Fibroblast of skin of abdomen (primary cell): ENCODE data around the gene CACNA2D2.
"Not testable (repeated sequence)": the region's sequence is repeated elsewhere in the genome, so short reads cannot be mapped to it uniquely, and the experiment has no call there.

ENCODE experiments used
- DNase-seq: peaks from one replicate; pipeline ENCODE4 v3.0.0-alpha.2; 2013

CACNA2D2 gene

DNA sequence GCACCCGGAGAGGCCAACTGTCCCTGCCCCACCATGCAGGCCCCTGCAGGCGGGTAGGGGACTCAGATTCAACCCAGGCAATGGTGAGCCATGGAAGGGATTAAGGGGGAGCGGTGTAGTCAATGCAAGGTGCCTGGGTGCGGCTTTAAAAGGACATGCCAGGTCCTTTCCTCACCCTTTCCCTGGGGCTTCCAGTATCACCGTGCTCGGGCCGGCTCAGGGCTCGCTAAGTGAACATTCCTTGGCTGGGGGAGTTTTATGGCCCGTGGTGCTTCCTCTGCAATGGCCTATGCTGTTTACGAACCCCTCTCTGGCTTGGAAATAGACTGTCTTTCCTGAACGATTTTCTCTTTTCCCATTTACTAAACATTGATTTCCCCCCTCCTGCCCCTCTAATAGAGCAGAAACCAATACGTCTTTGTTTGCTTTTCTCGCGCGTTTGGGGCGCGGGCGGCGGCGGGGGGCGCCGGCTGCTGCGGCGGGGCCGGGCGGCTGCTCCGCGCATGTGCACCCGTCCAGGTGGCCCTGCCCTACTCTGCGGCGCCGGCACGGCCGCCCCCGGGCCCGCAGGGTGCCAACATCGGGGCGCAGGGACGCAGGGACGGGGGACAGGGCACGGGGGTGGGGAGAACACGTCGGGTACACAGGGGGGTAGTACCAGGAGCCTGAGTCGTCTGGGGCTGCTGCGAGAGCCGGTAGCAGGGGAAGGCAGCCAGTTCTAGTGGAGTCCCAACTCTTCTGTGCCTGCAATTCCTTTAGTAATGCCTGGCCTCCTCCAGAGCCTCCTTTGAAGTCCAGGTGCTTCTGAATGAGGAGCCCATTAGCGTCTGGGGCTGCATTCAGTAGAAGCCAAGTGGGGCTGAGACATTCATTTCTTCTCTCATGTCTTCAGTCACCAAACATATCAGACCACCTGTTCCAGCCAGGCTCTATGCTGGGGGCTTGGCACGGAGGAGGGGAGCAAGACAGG lies 26.9 kb upstream of the CACNA2D2 start:
- no peak for DNase-seq

DNA sequence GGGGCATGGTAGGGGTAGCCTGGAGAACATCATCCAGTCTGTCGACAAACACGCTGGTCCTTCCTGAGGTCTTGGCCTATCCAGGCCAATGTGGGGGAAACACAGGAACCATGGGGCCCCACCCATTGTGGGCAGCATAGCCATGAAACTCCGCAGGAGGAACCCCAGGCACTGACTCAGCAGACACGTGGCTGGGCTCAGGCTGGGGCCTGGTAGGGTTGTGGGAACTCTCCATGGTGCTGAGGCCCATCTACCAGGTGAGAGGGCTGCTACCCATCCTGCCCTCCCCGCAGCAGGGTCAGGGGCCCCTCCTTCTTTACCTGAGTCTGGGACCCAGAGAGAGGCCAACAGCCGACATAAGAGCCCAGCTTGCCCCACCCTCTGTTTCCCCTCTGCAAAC lies 22.6 kb upstream of the CACNA2D2 start:
- DNase-seq: peak; percentile 36

DNA sequence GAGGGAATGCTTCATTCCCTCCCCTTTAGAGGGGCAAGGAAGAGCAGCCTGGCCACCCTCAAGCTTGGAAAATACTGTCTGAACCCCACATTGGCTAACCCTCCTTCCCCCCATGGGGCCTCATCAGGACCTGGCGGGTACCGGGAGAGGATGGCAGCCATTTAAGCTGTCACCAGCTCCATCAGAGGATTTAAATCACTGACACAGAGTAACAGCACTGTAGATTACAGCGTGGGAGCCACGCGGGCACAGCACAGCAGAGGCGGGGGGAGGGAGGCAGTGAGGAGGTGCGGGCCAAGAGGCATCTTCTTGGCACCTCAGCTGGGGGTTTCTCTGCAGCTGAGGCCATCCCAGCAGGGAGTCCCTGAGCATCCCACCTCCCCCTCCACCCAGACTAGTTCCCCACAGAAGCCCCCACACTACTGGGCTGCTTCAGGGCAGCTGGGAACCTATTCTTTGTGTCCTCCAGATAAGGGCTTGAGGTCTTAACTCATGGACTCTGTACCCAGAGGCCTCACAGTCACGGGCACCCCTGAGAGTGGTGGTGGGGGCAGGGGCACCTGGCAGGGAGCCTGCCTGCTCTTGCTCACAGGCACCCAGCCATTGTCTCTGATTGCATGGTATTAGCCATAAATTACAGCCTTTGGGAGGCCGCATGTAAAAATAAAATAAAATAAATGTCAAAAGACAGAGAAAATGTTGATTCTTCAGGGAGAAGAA lies 21.9 kb upstream of the CACNA2D2 start:
- no peak for DNase-seq

DNA sequence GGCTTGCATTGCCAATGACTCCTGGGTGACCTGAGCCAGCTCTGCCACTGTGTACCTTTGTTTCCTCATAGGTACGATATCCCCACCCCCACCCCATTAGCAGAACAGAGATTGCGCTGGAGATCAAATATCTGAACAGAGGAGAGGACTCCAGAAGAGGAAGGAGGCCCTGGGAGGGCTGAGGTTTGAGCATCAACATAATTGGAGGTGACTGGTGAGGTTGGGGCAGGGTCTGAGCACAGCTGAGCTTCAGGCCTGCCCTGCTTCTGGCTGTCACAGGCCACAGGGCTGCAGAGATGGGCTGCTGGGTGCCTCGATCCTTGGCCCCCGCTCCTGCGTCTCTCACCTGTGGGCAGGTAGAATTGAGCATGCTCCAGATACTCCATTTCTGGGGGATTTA lies 21.3 kb upstream of the CACNA2D2 start:
- no peak for DNase-seq

DNA sequence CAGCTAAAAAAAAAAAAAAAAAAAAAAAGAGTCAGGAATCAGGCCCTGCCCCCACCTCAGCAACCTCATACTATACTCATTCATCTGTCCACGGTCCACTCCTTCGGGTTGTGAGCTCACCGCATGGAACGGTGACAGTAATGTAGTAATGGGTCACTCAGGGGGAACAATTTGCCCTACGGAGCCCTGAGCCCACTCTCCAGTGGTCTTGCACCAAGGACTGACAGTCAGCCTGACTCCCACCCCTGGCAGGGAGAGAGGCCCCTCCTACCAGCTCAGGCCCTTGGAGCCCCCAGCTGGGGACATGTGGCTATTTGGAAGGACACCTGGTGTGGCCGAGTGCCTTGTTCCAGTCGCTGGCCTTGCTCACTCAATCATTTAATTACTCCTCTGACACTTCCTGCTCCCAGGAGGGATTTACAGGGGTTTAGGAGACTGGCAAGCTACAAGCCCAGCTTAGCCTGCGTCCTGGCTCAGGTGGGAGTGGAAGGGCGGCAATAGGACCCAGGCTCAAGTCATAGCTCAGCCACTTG lies 19.9 kb upstream of the CACNA2D2 start:
- DNase-seq: no peak

DNA sequence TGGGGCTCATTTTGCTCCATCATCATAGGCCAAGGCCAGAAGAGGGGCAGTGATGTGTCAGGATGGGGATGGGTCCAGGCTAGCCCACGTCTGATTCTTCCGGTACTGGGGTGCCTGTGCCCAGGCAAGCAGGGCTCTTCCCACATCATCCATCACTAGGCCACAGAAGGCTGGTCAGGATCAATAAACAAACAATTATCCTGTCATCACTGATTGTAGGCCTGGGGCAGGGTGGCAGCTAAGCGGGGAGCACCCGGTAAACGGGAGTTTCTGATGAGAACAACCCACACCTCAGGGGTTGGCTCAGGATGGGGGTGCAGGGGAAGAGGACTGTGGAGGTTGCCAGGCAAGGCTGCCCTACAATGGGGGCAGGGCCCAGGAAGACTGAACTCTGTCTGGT lies 18.1 kb upstream of the CACNA2D2 start:
- DNase-seq: no peak

DNA sequence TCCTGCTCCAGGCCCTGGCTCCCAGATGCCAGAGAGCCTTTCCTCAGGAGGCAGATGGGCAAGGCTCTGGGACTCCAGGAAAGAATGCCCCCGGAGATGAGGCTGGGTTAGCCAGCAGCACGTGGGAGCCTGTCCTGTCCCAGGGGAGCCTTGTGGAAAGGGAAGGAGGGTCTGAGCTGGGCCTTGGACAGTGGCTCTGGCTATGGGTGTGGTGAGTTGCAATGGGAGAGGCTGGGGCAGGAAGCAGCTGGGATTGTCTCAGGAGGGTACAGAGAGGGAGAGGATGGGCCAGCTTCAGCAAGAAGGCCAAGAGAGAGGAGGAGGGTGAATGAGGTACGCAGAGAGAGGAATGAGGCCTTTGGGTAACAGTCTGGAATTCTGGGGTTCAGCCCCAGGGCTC lies 17.4 kb upstream of the CACNA2D2 start:
- no peak for DNase-seq

DNA sequence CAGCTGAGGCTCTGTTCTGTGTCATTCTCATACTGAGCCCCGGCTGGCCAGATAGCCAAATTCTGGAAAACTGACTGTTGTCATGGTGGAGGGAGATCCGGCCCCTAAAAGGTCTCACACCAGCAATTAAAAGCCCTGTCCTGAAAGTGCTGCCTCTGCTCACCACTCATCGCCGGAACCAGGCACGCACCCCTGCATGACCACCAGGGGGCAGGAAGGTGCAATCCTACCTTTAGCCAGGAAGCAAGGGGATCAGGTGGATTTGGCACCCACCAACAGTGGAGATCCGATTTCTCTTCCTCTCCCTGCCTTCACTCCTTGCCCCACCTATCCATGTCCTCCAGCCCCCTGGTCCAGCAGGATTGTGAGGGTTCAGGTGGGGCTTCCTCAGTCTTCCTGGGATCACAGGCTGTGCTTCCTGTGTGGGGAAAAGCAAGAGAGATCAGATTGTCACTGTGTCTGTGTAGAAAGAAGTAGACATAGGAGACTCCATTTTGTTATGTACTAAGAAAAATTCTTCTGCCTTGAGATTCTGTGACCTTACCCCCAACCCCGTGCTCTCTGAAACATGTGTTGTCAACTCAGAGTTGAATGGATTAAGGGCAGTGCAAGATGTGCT lies 16.1 kb upstream of the CACNA2D2 start:
- DNase-seq: peak; percentile 18

DNA sequence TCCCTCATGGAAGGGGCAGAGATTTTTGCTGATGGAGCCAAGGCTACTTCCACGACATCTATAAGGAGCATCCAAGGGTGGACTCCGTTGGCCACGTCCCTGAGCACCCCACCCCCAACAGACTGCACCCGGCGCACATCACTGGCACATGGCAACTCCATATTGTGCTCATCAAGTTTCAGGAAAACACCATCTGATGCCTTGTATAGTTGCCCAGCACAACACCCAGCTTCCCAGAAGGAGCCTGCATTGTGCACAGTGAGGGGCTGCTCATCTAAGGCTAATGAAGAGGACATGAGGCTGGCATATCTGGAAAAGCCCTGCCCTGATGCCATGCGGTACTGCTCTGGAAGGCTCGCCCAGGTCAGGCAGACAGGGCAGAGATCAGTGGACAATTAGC lies 15.0 kb upstream of the CACNA2D2 start:
- DNase-seq: no peak

DNA sequence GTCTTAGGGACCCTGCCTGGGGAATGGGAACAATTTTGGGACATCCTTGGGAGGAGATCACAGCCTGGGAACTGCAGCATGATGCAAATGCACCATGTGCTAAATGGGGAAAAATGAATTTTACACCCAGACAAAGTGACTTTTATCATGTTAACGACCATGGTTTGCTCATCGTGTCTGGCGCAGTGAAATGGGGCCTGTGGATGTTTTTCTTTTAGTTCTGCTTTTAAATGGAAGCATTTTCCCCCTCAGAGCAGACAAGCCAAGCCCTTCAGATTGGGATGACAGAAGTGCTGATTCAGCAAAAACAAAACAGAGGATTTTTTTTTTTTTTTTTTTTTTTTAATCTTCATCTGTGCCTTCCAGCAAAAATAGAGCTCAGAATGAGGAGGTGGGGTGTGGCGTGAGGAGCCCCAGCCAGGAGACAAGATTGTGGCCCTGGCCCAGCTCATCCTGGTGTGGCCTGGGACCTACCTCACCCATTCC lies 14.3 kb upstream of the CACNA2D2 start:
- no peak for DNase-seq

DNA sequence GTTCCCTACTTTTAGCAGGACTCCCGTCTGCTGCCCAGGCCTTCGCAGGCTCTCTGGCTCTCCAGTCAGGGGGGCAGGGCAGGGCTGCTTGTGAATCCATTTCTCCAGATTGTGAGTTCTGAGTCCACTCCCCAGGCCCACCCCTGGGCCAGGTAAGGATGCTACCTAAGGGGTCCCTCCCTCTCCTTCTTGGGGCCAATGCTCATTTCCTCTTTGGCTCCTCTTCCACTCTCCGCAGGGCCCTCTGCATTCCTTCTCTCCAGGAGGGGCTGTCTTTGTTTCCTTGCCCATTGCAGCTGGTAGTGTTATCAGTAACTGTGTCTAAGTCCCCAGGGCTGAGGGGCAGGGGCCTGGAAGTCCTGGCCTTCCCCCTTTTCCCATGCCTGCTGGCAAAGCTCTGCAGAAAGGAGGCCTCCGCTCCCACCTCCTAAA lies 13.0 kb upstream of the CACNA2D2 start:
- no peak for DNase-seq

DNA sequence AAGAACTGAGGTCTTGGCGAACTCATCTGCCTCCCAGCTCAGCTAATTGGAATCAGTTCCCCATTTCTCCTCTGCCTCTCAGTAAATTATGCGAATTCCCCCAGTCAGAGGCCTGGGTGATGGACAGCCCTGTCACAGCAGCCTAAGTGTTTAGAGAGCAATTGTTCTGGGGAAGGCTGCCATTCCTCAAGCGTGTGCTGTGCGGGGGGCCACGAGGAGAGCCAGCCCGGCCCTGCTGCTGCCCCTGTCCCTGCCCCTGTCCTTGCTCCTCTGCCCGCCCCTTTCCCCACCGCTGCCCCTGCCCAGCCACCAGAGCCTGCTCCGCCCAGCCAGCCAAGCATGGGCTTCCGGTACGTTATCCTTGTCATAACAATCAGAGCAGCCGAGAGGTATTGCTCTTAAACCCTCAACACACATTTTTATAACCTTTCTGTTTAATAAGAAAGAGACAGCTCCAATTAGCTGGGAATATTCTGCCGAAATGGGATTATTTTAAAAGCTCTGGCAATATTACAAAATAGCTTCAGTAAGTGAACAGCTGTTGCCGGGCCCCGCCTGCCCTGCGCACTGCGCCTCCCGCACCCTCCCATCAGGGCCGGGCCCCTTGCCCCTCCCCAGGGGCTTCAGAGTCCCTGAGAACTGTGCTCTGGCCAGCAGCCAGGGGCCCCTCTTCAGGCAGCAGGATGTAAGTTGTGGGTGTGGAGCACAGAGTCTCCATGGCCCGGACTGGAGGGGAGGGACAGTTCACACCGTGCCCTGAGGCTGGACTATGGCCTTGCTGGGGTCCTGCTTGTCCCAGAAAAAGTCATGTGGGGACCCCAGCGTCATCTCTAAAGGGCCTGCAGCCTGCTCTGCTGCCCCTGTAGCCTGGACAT lies 12.4 kb upstream of the CACNA2D2 start:
- peak; percentile 9 for DNase-seq

DNA sequence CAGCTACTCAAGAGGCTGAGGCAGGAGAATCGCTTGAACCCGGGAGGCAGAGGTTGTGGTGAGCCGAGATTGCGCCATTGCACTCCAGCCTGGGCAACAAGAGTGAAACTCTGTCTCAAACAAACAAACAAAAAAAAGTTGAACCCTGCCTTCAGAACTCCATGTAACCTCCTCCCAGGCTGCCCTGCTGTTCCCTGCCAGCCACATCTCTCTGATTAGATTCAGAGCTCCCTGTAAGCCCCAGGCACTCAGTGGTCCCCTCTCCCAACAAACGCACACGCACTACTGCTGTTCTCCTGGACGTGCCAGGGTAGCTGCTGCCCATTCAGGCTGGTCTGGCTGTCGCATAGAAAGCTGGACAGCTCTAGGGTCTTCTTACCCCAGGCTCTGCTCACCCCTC lies 9.5 kb upstream of the CACNA2D2 start:
- not testable (repeated sequence) for DNase-seq

DNA sequence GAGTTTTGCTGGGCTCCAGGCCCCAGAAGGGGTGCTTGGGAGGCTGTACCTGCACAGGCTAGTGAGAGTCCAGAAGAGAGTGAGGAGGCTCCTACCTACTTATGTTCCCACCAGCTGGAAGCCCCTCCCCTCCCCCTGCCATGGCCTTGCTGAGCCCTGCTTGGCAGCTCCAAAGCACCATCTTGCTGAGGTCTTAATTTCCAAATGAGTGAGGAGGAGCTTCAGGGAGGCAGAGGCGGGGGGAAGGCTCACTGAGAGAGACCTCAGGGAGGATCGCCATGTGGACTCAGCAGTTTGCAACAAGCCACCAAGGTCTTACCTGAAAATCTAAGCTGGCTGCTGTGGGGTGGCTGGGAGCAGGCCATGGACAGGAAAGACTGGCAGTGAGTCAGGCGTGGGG lies 8.7 kb upstream of the CACNA2D2 start:
- no peak for DNase-seq

DNA sequence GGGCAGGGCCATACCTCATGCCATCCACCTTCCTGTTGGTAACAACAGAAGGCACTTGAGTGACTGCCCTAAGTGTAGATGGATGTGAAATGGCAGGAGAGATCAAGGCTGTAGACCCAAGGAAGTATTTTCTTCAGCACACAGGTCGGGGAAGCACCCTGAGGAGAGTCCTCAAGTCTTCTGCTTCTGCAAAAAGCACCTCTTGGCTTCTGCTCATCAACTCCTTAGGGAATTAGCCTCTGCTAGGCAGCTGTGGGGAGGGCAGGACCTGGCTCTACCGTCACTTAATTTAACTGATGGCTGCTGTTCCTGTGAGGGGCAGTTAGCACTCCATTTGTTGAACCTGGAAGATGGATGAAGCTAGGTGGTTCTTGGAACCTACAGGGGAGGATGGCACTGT lies 6.9 kb upstream of the CACNA2D2 start:
- DNase-seq: no peak

DNA sequence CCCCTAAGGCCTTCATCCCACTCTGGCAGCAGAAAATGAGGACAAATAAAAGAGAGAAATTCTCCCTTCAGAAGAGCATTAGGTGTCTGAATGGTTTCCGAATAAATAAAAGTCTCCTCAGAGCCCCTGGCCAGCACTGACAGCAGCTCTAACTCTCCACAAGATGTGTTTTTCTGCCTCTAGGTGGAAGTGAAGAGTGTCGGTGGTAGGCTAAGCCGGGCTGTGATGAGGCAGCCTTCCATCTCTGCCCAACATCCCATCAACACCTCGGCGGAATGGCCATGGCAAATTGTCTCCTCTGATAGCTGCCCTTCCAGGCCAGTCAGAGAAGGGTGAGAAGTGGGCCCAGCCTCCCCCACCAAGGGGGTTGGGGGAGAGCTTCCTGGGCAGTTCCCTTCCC lies 6.3 kb upstream of the CACNA2D2 start:
- no peak for DNase-seq

DNA sequence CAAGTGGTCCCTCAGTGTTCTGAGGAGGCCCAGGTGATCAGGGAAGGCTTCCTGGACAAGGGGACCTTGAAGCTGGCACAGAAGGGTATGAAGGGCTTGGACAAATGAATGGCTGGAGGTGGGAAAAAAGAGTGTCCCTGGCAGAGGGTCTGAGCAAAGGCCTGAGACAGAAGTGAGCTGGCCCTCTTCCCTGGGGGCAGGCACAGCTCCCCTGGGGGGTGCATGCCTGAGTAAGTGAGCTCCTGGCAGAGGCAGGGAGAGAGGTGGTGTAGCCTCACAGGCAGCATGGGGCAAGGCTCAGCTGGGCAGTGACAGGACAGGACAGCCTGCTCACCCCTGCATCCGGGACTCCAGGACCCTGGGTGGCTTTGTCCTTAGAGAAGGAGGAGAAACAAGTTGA lies 5.4 kb upstream of the CACNA2D2 start:
- DNase-seq: no peak

DNA sequence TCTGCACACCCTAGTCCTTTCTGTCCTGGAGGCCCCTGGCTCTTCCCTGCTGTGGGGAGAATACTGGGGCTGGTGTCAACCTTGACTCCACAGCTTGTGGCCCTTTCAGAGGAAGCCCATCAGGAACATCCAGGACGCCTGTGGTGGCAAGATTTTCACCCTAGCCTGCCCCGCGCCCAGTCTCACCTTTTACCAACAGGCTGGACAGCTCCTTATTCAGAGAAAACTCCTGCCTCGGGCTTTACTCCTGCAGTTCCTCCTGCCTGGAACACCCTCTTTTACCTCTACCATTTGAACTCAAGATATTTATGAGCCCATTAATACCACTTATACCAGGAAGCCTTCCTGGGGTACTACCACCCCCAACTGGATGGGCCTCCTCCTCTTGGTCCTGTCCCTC lies 2.7 kb upstream of the CACNA2D2 start:
- no peak for DNase-seq

DNA sequence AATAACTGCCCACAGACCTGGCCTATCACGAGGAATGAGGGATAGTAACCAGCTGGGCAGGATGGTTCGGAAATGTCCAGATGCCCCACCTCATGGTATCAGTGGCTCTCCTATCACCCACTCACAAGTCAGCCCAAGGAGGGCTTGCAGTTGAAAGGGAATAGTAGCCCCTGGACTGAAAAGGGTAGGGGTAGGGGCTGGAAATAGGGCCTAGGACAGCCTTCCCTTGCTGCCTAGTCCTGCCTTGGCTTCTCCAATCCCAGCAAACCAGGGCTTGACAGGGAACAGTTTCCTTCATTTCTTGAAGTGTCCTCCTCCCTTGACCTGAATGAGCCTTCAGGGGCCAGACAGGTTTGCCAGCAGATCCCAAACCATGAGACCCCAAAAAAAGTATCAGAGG lies 1.2 kb upstream of the CACNA2D2 start:
- no peak for DNase-seq

DNA sequence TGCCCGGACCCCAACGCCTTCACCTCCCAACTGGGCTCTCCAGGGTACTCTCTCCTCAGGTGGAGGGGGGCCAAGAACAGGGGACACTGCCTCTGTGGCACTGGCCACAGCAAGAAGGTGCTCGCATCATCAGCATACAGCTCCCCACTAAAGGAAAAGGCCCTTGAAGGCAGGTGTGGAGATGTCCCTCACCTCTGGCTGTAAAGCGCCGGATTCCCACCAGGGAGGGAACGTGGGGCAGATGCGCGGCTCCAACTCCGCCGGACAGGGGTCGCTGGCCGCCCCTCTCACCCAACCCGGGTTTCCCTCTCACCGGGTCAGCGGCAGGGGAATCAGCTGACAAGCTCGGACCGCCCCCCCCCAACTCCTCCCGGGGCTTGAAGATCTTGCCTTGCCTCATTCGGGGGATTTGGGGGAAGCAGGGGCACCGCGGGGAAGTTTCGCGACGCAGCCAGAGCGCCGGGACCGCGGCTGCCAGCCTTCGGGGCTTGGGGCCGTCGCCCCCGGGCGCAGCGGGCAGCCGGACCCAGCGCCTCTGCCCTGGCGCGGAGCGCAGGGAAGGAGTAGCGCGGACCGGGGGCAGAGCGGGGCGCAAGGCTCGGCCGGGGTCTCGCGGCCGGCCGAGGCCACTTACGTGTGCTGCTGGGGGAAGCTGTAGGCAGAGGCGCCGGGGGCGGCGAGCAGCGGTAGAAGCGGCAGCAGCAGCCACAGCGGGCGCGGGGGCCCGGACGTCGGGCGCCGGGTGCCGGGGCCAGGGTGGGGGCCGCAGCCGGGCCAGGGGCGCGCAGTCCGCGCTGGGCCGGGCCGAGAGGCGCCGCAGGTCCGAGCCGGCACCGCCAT lies 630 bp downstream of the CACNA2D2 start:
- no peak for DNase-seq

DNA sequence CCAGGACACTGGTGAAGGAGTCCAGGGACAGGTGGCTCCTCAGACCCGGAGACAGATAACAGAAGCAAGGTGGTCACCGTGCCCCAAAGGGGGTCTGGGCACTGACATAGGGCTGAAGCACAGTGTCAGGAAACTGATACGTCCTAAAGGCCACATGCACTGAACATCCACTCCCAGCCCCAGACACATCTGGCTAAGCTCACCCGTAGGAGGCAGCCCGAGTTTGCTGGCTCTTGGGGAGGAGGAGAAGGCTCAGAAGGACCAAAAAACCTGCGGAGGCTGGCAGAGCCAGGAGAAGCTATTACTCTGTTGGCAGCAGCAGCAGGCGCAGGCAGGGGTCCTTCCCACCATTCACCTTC lies 1.2 kb downstream of the CACNA2D2 start:
- DNase-seq: no peak
